Activated T-cell treated with anti-CD3 and anti-CD28 coated beads for 48 hours (primary cell): ENCODE results near the gene MYL3.

ENCODE experiments used
- DNase-seq: peaks from one replicate; pipeline ENCODE4 v3.0.0-alpha.2; 2020; ENCODE audit warnings: low read depth

Gene MYL3

GRCh38 chr3:46883054-46883829, 20.0 kb upstream of the MYL3 start:
- DNase-seq = no peak

- no peak for DNase-seq
Observed at GRCh38 chr3:46882377-46883053, 19.3 kb upstream of the MYL3 start.

- DNase-seq = no peak
Observed at GRCh38 chr3:46881596-46882376, 18.5 kb upstream of the MYL3 start.

GRCh38 chr3:46880884-46881595, 17.8 kb upstream of the MYL3 start:
- DNase-seq = no peak

- DNase-seq = no peak
Observed at GRCh38 chr3:46878781-46879436, 15.7 kb upstream of the MYL3 start.

- no peak for DNase-seq
Observed at GRCh38 chr3:46877406-46878125, 14.3 kb upstream of the MYL3 start, which contains the start of gene PTH1R. PTH1R (plus strand) TSS chr3:46877721; CDS start chr3:46883560, 5,839 bp downstream.

GRCh38 chr3:46876313-46877300, 13.4 kb upstream of the MYL3 start:
- no peak for DNase-seq

GRCh38 chr3:46875560-46875959, 12.3 kb upstream of the MYL3 start:
- no peak for DNase-seq

GRCh38 chr3:46874430-46874829, 11.2 kb upstream of the MYL3 start:
- no peak for DNase-seq

GRCh38 chr3:46873521-46873920, 10.3 kb upstream of the MYL3 start:
- DNase-seq = no peak

GRCh38 chr3:46871222-46871621, 8.0 kb upstream of the MYL3 start:
- no peak for DNase-seq

- DNase-seq = no peak
Observed at GRCh38 chr3:46870651-46871050, 7.4 kb upstream of the MYL3 start.

- no peak for DNase-seq
Observed at GRCh38 chr3:46869440-46869839, 6.2 kb upstream of the MYL3 start.

- DNase-seq = no peak
Observed at GRCh38 chr3:46868948-46869347, 5.7 kb upstream of the MYL3 start.

GRCh38 chr3:46868287-46868686, 5.0 kb upstream of the MYL3 start:
- no peak for DNase-seq

- DNase-seq = no peak
Observed at GRCh38 chr3:46867550-46867898, 4.3 kb upstream of the MYL3 start.

GRCh38 chr3:46866720-46867549, 3.7 kb upstream of the MYL3 start:
- DNase-seq = peak; percentile 68

GRCh38 chr3:46866032-46866595, 2.9 kb upstream of the MYL3 start:
- no peak for DNase-seq

- DNase-seq = no peak
Observed at GRCh38 chr3:46865546-46865945, 2.3 kb upstream of the MYL3 start.
